ENCODE data around the gene YOD1.

YOD1 gene

DNA sequence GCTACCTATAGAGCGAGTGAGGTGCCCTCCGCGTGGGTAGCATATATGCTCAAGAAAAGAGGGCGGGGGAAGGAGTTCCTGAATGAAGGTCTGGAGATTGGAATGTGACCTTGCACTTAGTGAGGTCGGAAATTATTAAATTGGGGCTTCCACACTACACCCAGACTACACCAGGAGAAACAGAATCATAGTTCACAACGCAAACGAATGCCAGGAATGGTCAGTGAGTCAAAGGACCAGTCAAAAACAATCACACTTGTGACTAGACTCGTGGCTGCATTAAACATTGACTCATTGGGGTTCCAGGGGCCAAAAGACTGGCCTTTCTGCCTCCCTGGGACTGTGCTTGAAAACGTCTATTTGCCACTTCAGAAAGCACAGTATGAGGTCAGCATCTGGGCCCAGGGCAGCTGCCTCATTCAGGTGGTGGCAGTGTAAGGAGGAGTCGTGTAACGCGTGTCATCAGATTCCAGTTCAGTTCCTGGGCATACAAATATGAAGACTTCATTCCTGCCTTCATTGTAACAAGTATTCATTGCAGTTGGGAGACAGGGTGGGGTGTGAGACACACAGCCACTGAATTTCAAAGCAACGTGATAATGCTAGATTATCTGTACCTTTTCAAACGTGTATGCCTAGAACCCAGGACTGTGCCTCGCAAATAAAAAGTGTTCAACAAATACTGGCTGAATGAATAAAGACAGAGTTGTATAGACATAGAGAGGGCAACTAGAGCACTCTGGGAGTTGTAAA is at the start of gene YOD1:
TSS of gene YOD1 (minus strand) at position 18 of the 753 bp plus-strand sequence. CDS start 178 bp downstream, outside the sequence.
- DNase-seq = no peak

DNA sequence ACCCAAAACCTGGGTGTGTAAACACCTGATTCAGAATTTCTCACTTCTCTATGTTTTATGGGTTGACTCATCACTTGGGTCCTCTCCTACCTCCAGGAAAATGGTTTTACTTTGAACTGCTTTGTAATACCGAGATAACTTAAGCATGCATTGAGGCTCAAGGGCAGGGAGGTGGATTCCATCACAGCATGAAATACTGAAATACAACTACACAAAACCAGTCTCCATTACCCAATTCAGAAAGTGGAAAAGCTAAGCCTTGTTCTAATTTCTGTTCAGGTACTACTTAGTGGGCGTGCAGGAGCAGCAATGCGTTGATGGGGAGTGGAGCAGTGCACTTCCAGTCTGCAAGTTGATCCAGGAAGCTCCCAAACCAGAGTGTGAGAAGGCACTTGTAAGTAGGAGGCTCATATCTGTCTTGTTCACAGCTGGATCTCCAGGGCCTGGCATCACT is 46.9 kb upstream of the YOD1 start:
- DNase-seq = no peak

DNA sequence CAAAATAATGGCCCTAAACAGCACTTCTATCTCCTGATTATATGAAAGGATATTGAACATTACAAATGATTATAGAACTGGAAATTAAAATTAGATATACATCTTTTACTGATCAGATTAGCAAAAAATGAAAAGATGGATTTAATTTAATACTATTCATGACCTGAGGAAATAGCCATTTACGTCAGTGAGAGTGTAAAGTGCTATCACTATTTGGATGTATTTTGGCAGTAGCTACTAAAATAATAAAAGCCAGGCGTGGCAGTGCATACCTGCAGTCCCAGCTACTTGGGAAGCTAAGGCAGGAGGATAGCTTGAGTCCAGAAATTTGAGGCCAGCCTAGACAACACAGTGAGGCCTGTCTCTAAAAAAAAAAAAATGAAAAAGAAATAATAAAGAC is 42.9 kb upstream of the YOD1 start:
- no peak for DNase-seq

DNA sequence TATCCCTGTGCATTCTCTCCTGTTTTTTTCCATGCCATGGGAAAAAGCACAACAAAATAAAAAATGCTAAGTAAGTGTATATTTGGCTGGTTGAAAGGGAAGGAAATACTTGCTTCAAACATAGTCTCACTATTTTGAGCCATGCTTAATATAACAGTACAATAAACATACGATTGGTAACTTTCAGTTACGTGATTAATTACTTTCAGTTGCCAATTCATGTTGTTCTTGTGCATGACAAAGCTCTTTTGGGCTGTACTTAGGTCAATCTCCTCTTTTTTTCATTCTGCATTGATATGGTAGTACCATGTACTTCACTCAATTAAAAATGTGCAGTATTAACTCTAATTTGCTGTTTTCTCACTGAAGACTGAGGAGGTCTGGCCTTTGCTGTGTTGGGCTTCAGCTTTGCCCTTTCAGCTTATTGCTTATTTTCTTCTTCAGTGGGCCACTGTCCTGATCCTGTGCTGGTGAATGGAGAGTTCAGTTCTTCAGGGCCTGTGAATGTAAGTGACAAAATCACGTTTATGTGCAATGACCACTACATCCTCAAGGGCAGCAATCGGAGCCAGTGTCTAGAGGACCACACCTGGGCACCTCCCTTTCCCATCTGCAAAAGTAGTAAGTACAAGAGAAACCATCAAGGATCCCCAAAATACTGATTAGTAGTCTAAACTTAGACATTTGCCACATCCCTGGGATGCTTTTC is 40.3 kb upstream of the YOD1 start:
- no peak for DNase-seq

DNA sequence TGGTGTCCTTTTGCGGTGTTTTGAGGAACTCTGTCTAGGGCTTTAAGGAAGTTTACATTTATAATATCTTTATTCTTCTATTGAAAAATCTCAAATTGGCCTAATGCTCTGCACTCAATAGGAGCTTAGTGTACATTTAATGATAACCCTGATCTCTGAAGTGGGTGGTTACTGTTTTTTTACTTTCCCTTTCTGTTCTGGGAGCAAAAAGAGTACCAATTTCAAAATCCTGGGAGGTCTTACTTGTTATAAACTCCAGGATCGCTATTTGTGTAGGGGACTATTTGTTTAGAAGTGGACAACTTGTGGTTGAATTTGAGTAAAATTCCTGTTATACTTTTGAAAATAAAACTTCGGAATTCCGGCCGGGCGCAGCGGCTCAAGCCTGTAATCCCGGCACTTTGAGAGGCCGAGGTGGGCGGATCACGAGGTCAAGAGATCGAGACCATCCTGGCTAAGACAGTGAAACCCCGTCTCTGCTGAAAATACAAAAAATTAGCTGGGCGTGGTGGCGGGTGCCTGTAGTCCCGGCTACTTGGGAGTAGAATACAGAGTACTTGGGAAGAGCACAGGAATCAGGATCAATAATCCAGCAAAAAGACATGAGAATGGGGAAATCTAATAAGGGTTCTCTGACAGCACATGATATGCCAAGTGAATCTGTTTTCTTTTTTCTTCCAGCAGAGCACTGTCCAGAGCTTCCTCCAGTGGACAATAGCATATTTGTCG is 38.8 kb upstream of the YOD1 start:
- DNase-seq = no peak

DNA sequence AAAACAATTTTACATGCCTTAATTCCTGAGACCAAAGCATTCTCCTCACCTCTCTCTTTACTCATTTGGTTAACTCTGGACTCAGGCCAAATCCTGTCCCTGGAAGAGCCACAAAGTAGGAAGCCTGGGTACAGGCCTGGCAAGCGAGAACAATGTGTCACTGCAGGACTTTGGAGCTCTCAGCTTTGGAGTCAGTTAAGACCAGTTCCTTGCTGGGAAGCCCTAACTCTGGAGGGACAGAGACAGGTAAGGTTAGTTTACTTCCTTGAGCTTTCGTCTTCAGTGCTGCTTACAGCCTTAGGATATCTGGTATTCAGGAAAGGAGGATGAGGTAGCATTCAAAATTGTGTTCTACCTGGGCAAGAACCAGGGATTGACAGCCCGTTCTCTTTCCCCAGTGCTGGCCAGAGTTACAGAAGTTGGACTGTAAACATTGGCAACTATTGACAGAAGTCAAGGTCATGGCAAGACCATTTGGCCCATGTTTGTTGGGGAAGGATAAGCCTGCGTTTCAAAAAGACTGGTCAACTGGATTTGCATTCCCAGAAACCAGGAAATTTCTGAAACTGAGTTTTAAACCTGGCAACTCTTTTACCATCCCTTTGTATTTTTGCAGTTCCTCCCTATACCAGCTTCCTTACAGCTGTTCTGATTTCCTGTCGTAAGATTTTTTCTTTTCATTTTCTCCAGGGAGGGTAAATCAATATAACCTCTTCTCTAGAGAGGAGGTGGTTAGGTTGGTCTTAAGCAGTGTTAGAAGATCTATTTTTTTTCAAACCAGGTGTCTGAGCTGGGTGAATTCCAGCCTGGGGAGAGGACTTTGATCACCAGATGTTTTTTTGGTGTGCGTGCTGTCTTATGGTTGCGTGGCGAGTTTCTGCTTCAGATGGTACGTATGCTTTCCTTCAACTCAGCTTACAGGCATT is 38.0 kb upstream of the YOD1 start, which contains the start of gene C4BPB:
TSS of gene C4BPB (plus strand) at position 160 of the 926 bp plus-strand sequence. CDS start at position 832, 672 bp downstream.
- DNase-seq = no peak

DNA sequence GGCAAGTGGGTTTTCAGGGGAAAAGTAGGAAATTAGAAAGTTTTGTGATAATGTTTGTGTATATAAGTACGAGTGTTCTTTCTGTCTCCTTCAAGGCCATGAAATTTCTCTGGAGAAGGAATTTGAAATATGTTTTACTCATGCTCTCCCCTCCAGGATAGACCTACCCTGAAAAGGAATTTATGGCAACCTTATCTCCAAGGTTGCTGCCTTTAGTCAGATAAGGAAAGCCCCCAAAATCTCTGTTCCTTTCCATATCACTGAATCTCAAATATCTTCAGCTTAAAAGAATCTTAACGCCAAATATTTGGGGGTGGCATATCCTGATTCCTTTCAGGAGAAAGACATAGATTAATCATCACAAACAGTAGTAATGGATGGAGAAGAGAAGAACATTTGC is 37.2 kb upstream of the YOD1 start:
- DNase-seq = no peak

DNA sequence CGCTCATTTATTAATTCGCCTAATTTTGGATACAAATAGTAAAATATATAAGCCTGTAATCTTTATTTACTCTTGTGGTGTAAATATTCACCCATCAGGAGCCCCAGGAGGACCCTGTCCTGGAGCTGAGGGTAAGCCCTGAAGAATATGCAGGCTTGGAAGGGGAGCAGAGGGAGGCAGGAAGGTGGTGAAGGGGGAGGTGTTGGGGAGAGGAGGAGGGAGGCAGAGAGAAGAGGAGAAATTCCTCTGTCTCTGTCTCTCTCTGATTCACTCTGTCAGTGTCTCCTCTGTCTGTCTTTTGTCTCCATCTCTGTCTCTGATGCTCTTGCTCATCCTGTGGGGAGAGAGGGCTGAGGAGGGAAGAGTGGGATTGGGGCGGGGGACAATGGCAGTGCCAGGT is 34.9 kb upstream of the YOD1 start:
- DNase-seq = no peak

DNA sequence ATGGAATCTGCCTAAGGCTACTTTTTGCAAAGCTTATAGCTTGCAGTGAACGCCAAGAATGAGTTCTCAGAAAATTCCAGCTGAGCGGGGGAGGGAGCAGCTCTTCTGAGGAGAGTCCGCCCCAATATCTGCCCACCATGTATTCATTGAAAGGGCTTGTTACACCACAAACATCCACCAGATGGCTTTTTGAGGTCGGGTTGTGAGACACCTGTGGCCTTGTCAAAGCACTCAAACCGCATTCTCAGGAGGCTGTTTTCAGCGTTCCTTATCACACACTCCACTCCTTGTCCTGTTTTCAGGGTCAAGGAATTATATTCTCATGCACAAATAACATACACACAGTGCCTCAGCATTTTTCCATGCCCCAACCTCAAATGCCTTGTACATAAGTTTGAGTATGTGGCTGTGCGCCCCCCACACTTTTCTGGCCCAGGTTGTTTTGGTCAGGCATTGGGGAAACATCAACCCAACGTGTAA is 33.7 kb upstream of the YOD1 start:
- DNase-seq = peak; percentile 81

DNA sequence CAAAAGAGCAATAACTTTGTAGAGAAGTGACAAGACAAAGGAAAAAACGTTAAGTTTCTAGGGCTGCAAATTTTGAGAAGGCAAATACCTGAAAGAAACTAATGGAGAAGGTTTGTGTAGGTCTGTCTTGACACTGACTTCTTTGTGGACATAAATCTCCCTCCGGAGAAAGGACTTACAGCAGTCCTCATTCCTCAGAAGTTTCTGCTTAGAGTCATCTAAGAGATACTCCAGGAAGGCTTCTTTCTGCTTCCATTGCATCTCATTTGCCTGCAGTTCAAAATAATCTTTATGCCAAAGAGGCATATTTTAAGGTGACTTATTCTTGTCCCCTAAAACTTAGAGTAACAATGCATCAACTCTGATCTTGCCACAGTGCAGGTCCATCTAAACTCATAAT is 33.2 kb upstream of the YOD1 start:
- DNase-seq = no peak

DNA sequence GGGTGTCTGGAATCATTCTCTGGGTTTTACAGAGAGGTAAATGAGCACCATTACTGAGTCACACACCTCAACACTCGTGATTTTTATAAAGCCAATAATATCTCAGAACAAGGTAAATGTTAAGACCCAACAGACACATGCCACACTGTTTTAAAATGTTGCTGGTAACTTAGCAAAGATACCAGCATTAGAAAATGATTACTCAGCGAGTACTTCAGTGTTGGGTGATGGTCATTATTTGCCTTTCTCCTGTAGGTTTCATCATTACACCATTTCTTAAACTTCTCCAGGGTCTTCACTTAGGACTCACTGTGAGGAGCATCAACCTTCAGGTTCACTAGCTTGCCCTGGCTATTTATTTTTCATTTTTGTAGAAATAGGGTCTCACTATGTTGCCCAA is 30.8 kb upstream of the YOD1 start:
- DNase-seq = no peak

DNA sequence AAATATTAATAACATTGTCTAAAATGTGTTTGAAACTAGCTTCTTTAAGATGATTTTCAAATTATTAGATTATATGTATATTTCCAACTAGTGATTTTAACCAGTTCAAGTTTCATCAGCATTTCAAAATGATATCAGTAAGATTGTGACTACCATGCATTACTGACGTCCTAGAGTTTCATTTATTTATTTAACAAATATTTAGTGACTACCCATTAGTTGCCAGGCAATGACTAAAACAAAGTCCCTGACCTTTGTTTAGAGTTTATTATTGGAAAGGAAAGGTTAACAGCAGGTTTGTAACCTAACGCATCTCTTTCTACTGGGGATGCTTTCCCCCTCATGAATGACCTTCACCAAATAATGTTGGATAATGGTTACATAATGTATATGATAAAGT is 30.1 kb upstream of the YOD1 start:
- DNase-seq = no peak

DNA sequence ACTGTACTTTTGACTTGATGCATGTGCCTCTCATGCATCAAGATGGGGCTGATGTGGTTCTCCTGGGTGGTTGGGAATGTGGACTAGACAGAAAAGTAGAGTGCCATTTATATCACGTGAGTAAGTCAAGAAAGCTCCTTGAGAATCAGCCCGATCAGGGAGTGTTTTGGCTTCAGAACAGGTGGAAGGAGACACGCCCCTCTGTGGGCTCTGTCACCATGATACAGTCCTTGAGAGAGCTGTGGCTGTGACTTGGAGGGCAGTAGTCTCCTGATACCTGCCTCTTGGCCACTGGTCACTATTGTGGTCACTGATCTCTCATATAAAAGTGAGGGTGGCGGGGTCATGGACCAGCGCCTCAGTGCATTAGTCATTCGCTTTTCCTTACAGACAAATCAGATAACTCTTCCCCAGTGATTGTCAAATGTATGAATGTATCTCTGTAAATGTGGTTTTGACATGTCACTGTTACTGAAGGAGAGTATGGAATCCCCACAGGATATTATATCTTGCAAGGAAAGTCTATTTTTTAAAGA is 28.8 kb upstream of the YOD1 start:
- DNase-seq = no peak

DNA sequence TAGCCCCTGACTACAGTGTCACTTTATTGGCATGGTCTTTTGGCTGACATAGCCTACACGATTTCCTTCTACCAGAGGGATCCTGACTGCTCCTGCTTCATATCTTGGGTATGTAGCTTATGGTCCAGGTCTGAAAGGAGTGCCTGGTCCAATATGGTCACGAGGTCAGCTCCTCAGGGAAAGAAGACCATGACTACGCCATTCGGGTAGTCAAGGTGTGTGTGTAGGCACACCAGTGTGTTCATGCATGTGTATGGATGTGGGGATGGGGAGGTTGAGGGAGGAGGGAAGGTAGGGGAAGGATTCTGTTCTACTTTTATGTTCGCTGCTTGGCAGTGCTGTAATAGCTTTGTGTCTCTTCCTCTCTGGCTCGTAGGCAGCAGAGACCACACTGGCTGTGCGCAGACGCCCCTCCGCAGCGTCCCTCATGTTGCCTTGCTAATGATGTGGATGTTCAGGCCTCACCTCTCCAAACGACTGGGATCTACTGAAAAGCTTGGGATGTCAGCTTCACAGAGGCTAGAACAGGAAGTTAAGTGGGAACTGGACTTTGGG is 27.6 kb upstream of the YOD1 start:
- DNase-seq = no peak

DNA sequence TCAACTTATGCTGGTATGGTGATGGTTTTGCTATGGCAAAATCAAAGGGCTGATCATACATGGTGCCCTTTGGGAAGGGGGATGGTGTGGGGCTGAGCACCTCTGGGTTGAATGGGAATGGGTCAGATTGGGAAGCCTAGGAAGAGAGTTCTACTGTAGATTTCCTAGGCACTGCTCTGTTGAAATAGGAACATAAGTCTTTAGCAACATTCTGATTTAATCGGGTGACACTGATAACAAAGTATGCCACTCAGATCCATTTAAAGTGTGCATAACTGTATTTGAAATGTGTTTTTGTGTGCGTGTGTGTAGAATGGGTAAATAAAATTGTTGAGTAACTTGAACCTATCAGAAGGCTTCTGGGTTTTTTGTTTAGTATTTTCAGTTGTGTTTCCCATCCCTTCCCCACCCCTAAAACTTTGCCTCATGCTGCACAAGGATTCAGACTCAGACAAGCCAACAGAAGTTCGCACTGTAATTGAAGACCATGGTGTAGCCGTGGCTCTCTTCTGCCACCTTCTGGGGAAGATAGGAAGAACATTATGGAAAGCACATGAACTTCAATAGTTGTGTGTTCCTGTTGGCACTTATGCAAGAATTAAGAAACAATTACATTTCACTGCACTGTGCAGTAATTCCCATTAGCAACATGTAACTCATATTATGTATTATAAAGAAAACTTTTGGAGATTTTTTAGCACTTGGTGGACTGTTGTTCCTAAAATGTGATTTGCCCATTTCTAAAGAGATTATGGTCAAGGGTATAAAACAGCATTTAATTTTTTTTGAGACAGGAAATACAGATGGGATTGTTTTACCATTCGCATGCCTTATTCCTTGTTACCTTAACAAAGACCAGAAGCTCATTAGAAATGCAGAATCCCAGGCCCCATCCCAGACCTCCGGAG is 26.7 kb upstream of the YOD1 start:
- DNase-seq = peak; percentile 90

DNA sequence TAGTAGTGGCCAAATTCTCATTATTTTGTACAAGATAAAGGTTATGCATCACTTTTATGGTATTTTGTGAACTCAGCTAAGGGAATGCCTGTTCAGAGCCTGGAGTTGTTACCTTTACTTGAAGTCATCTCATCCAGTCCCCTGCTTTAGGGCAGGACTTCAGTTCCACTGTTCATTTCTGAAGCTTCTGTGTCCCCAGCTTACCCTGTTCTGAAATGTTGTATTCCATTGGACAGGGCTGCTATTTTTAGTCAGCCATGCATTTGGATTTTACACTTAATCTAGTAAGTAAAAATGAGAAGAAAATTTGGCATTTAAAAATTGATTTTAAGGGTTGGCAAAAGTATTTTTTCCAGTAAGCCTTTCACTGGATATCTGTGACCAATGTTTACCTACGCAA is 26.0 kb upstream of the YOD1 start:
- no peak for DNase-seq

DNA sequence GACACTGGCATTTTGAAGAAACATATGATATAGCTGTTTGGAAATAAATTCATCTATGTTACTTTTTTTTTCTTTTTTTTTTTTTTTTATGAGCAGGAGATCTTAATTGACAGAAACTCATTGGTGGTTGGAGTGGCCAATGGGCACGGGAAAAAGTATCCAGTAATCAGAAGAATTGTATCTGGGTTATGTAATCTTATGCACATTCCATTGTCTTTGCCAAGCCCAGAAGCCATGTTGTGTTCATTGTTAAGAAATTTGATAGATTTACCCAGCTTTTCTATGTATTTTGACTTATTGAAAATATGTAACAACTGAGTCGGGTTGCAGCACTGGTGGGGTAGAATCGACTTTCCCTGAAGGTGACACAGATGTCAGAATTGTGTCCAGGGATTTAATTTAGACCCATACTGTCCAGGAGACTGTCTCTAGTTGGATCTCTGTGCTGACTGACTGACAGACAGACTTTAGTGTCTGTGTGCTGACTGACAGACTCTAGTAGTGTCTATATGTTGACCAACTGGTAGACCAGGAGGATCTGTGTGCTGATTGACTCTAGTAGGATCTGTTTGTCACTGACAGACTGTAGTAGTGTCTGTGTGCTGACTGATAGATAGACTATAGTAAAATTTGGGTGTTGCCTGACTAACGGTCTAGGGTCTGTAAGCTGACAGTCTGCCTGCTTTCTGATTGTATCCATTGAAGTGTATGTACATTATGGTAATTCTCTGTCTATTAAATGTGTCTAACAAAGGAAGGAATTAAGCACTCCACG is 25.4 kb upstream of the YOD1 start:
- DNase-seq = no peak

DNA sequence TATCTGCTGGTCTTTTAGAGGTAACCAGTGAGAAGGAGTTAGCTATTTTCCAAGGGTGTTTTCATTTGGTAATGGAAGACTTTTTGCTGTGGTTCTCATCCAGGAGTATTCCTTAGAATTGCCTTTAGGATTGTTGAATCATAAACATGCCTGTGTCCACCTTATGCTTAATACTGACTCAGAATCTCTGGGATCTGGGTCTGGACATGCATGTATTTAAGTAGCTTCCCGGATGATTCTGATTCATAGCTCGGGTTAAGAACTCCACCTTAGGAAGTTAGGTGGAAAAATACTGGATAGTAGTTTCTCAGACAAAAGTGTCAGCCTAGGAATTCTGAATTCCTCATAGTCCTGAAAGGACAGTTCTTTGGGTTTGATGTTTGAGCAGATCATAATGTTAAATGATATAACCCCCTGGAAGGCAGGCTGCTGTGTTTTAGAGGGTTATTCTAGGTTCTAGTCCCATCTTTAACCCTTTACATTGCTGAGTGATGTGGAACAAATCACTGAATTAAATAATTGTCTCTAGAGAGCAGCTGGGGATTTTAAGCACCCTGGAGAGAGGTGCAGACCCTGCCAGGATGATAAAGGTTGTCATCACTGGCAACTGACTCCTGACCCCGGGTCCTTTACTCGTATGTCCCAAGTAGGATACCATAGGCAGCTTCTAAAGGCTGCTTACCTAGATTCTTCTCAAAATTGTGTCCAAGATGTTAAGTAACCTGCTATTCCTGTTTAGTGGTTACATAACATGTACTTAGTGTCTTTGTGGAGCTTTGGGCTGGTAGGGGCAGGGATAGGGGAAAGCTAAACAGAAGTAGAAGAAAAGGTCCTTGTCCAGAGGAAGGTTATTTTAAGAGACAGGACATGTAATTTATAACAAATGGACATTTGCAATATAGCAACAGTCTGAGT is 23.2 kb upstream of the YOD1 start:
- no peak for DNase-seq

DNA sequence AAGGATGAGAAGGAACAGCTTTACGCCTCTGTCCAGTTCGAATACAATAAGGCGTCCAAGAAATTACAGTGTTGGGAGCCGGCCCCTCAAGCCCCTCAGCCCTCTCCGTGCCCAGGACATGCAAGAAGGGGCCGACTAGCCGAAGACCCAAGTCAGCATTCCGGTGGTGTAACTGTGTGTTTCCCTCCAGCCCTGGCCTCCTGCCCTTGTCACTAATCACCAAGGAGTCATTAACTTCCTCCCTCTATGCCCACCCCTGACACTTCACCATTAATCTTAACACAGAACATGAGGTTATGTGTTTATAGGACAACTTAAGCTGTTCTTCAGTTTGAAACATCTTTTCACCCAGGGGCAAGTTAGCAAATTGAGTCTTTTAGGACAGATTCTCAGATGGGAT is 21.2 kb upstream of the YOD1 start:
- DNase-seq = no peak

All from eye (tissue), 1 donor.